Activated CD8-positive, alpha-beta T cell treated with anti-CD3 and anti-CD28 coated beads for 36 hours (primary cell): ENCODE measurements around the gene CCNQ. TPM values are rescaled to one million over a fixed set of nuclear protein-coding genes. Genes with fewer than 3 reads are reported as not detected.
"Not testable (repeated sequence)": the region's sequence is repeated elsewhere in the genome, so short reads cannot be mapped to it uniquely, and the experiment has no call there.

Experiments
- ATAC-seq: fragments of 200-7000 bp; cut with Tn5 transposase; one replicate; pipeline ENCODE4 v1.10.0; 2021; ENCODE audit warnings: mild to moderate bottlenecking, moderate library complexity
- CTCF ChIA-PET: fragments of 350-600 bp; sonication (Branson Sonifier 250); formaldehyde crosslinking; loops from one replicate; lab custom pipeline; 2021; ENCODE audit warnings: antibody characterized with exemption; lab: Charles Lee
- POLR2A ChIA-PET: fragments of 350-600 bp; sonication (Branson Sonifier 250); formaldehyde crosslinking; loops from one replicate; lab custom pipeline; 2021; ENCODE audit warnings: antibody characterized with exemption; lab: Charles Lee
- DNase-seq: peaks from one replicate; pipeline ENCODE4 v3.0.0-alpha.2; 2020
- H3K27ac Mint-ChIP-seq: one replicate; pipeline ENCODE4 v1.8.0; 2021; ENCODE audit warnings: mild to moderate bottlenecking, mixed read lengths
- H3K27me3 Mint-ChIP-seq: one replicate; pipeline ENCODE4 v1.8.0; 2021; ENCODE audit warnings: mixed read lengths
- H3K36me3 Mint-ChIP-seq: one replicate; pipeline ENCODE4 v1.8.0; 2021; ENCODE audit warnings: low read depth, mixed read lengths
- H3K4me1 Mint-ChIP-seq: one replicate; pipeline ENCODE4 v1.8.0; 2021; ENCODE audit warnings: low read depth, mixed read lengths
- H3K4me3 Mint-ChIP-seq: one replicate; pipeline ENCODE4 v1.8.0; 2021; ENCODE audit warnings: mild to moderate bottlenecking, moderate library complexity, mixed read lengths
- H3K9me3 Mint-ChIP-seq: one replicate; pipeline ENCODE4 v1.8.0; 2021; ENCODE audit warnings: mixed read lengths
- intact Hi-C: fragments of 100-400 bp; cut with micrococcal nuclease; formaldehyde crosslinking; loops from one replicate; pipeline ENCODE4 v1.10.0; 2022
- total RNA-seq, 2 experiments: library from RNA; stranded (reverse); gene quantifications; one replicate each; pipeline ENCODE4 v1.2.3, GENCODE V29; 2021
- TF ChIP-seq, protein P1 (sequence below): fragments of 200-600 bp; IDR thresholded peaks from one replicate; pipeline ENCODE4 v1.8.0; 2022; ENCODE audit warnings: antibody characterized with exemption, mild to moderate bottlenecking

Gene CCNQ
- total RNA-seq, 2 experiments from 2014 or later = 18.5 to 21.3 TPM

DNA sequence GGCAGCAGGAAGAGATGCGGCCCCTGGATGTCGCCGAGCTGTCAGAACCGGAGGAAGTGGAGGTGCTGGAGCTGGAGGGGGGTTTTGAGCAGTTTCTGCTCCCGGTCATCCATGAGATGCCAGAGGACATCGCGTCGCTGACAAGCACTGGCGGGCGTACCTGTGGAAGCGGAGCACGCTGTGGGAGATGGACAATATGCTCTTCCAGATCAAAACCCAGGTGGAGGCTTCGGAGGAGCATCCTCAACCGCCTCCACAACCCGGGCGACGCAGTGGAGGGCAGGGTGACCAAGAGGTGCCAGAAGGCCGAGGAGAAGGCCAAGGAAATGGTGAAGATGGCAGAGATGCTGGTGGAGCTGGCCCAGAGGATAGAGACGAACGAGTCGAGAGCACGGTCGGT lies 7.6 kb upstream of the CCNQ start:
- Mint-ChIP-seq H3K27ac (no peak overlapping the region), H3K4me3 (no peak overlapping the region), H3K36me3 (no peaks in the 10 kb centered on the region), H3K9me3 (no peaks in the 10 kb centered on the region), H3K4me1 (peaks cover 8% of the 10 kb centered on the region), H3K27me3 (no peaks in the 10 kb centered on the region)
- POLR2A ChIA-PET = interaction anchor here (0.8 kb wide), 1 partner anchor 14 kb away, joined by 3 read pairs; no protein-coding TSS in a partner anchor
- DNase-seq (no peak), ATAC-seq (no peak)
- intact Hi-C loops = loop anchor here (10.0 kb wide), 1 partner anchor 58 kb away; no protein-coding TSS in a partner anchor
- CTCF ChIA-PET = interaction anchor here (1.3 to 1.6 kb wide), 2 partner anchors 61 to 67 kb away, joined by 5 read pairs; no protein-coding TSS in a partner anchor
- TF ChIP-seq, protein P1, sequence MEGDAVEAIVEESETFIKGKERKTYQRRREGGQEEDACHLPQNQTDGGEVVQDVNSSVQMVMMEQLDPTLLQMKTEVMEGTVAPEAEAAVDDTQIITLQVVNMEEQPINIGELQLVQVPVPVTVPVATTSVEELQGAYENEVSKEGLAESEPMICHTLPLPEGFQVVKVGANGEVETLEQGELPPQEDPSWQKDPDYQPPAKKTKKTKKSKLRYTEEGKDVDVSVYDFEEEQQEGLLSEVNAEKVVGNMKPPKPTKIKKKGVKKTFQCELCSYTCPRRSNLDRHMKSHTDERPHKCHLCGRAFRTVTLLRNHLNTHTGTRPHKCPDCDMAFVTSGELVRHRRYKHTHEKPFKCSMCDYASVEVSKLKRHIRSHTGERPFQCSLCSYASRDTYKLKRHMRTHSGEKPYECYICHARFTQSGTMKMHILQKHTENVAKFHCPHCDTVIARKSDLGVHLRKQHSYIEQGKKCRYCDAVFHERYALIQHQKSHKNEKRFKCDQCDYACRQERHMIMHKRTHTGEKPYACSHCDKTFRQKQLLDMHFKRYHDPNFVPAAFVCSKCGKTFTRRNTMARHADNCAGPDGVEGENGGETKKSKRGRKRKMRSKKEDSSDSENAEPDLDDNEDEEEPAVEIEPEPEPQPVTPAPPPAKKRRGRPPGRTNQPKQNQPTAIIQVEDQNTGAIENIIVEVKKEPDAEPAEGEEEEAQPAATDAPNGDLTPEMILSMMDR = no peak

- CTCF ChIA-PET = interaction anchor here (0.7 to 1.8 kb wide), 3 partner anchors 11 to 57 kb away, joined by 3 to 4 read pairs (median 3); no protein-coding TSS in a partner anchor
- intact Hi-C loops = loop anchor here (10.0 kb wide), 1 partner anchor 60 kb away; no protein-coding TSS in a partner anchor
- H3K36me3 Mint-ChIP-seq, POLR2A ChIA-PET, DNase-seq, H3K9me3 Mint-ChIP-seq, H3K27me3 Mint-ChIP-seq, H3K4me3 Mint-ChIP-seq, ATAC-seq, H3K27ac Mint-ChIP-seq: not testable (repeated sequence)
- peaks cover 19% of the 10 kb centered on the region for H3K4me1 Mint-ChIP-seq
Measured at GRCh38 chrX:153604666-153605380, 5.9 kb upstream of the CCNQ start.

DNA sequence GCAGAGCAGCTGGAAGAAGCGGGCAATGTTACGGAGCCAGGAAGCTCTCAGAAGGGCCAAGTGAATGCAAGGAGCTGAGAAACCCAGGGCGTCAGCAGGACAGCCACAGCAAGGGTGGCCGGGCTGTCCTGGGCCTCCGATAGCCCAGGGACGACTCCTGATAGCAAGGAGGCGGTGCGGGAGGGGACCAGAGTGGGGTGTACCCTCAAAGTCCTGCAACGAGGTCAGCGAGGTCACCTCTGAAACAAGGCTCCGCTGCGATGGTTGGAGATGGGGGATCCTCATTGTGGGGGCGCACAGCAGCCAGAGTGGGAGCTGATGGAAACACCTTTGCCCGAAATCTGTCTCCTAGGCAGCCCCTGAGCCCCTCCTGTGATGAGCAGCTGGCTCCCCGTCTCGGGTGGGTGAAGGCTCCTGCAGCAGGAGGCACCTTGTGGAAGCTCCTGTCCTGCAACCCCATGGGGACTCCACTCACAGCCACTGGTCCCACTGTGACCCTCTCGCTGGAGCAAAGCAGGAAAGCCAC lies 4.3 kb upstream of the CCNQ start:
- Mint-ChIP-seq H3K4me1 (peaks cover 19% of the 10 kb centered on the region), H3K27ac (no peak overlapping the region), H3K9me3 (no peaks in the 10 kb centered on the region), H3K27me3 (no peaks in the 10 kb centered on the region), H3K36me3 (no peaks in the 10 kb centered on the region), H3K4me3 (no peak overlapping the region)
- TF ChIP-seq, protein P1 = no peak
- ATAC-seq (no peak), DNase-seq (no peak)
- intact Hi-C loops = loop anchor here (10.0 kb wide), 1 partner anchor 62 kb away; no protein-coding TSS in a partner anchor
- ChIA-PET POLR2A (no interaction called here), CTCF (interaction anchor here (1.4 to 1.9 kb wide), 4 partner anchors 12 to 84 kb away, joined by 3 to 8 read pairs (median 5); partner anchors contain the start of gene SLC6A8)

- no peak overlapping the region for H3K4me3 Mint-ChIP-seq
- DNase-seq = no peak
- ChIA-PET CTCF (interaction anchor here (1.4 to 1.9 kb wide), 3 partner anchors 59 to 84 kb away, joined by 5 to 8 read pairs (median 5); partner anchors contain the start of gene SLC6A8), POLR2A (no interaction called here)
- H3K36me3 Mint-ChIP-seq = no peaks in the 10 kb centered on the region
- TF ChIP-seq, protein P1 = no peak
- ATAC-seq = no peak
- no peak overlapping the region for H3K27ac Mint-ChIP-seq
- H3K9me3 Mint-ChIP-seq = no peaks in the 10 kb centered on the region
- H3K27me3 Mint-ChIP-seq = no peaks in the 10 kb centered on the region
- peaks cover 23% of the 10 kb centered on the region for H3K4me1 Mint-ChIP-seq
- intact Hi-C loops = loop anchor here (10.0 kb wide), 1 partner anchor 62 kb away; no protein-coding TSS in a partner anchor
Measured at GRCh38 chrX:153602601-153603000, 3.7 kb upstream of the CCNQ start.

DNA sequence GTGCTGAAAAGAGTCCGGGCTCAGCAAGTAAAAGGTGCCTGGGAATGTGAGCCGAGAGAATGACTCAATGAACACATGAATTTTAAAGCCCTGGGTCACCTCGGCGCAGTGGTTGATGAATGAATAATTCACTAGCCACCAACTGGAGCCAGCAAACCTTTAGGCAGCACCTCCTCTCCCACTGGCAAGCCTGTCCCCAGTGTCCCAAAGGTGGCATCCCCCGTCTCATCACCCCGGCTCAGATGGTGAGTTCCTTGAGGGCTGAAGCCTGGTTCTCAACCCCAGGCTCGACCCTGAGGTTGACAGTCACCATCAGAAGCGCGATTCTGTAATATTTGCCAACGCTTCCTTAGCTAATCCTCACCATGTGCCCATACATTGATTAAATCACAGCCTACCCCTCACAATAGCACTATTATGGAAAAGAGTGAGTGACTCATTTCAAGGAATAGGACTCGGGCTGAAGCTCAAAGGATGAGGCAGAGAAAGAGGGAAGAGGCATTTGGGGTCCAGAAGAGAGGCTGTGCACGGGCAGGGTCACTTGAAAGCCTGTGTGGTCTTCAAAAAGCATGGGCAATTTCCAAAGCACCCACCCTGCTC lies 2.7 kb upstream of the CCNQ start:
- Mint-ChIP-seq H3K4me1 (peaks cover 33% of the 10 kb centered on the region), H3K9me3 (no peaks in the 10 kb centered on the region), H3K36me3 (peaks cover 5% of the 10 kb centered on the region), H3K27me3 (no peaks in the 10 kb centered on the region), H3K4me3 (no peak overlapping the region), H3K27ac (no peak overlapping the region)
- POLR2A ChIA-PET = no interaction called here
- ATAC-seq (no peak), DNase-seq (no peak)
- CTCF ChIA-PET = interaction anchor here (1.1 to 1.8 kb wide), 3 partner anchors 47 to 85 kb away, joined by 3 to 5 read pairs (median 3); partner anchors contain the start of gene SLC6A8
- intact Hi-C loops = loop anchor here (10.0 kb wide), 1 partner anchor 63 kb away; no protein-coding TSS in a partner anchor
- TF ChIP-seq, protein P1 = no peak
